GM10266 (cell line): Measurements from ENCODE around the gene GAST.

ENCODE experiments used
- DNase-seq: peaks from one replicate; pipeline ENCODE4 v3.0.0; 2012; ENCODE audit errors: extremely low spot score
- TF ChIP-seq, protein P1 (sequence below): IDR thresholded peaks from 2 replicates; pipeline ENCODE4 v1.5.1; 2012; ENCODE audit warnings: mild to moderate bottlenecking, low read depth; ENCODE audit not compliant: control insufficient read depth, insufficient read depth; ENCODE audit errors: missing control alignments

GAST gene

GRCh38 chr17:41734139-41734948 lies 22.2 kb downstream of the GAST start, which contains the start of gene HAP1:
HAP1 (minus strand) TSS chr17:41734643; CDS start chr17:41734634, 9 bp downstream.
- TF ChIP-seq, protein P1, sequence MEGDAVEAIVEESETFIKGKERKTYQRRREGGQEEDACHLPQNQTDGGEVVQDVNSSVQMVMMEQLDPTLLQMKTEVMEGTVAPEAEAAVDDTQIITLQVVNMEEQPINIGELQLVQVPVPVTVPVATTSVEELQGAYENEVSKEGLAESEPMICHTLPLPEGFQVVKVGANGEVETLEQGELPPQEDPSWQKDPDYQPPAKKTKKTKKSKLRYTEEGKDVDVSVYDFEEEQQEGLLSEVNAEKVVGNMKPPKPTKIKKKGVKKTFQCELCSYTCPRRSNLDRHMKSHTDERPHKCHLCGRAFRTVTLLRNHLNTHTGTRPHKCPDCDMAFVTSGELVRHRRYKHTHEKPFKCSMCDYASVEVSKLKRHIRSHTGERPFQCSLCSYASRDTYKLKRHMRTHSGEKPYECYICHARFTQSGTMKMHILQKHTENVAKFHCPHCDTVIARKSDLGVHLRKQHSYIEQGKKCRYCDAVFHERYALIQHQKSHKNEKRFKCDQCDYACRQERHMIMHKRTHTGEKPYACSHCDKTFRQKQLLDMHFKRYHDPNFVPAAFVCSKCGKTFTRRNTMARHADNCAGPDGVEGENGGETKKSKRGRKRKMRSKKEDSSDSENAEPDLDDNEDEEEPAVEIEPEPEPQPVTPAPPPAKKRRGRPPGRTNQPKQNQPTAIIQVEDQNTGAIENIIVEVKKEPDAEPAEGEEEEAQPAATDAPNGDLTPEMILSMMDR: no peak
- DNase-seq: no peak

GRCh38 chr17:41734949-41735313 lies 22.8 kb downstream of the GAST start:
- TF ChIP-seq, protein P1: no peak
- no peak for DNase-seq

DNA sequence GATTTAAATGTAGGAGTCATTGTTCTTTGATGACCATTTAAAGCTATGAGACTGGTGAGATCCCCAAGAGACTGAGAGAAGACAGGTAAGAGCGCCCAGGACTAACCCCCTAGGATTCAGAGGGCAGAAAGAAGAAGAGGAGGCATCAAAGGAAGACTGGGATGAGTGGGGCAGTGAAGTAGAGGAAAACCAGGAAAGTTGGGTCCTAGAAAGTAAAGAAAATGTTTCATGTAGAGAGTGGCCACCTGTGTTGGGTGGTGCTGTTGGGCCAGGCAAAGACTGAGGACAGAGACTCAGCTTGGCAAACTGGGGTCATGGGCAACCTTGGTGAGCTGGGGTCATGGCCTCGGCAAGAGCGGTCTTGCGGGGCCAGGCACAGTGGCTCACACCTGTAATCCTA lies 23.6 kb downstream of the GAST start:
- DNase-seq: no peak
- TF ChIP-seq, protein P1: no peak

DNA sequence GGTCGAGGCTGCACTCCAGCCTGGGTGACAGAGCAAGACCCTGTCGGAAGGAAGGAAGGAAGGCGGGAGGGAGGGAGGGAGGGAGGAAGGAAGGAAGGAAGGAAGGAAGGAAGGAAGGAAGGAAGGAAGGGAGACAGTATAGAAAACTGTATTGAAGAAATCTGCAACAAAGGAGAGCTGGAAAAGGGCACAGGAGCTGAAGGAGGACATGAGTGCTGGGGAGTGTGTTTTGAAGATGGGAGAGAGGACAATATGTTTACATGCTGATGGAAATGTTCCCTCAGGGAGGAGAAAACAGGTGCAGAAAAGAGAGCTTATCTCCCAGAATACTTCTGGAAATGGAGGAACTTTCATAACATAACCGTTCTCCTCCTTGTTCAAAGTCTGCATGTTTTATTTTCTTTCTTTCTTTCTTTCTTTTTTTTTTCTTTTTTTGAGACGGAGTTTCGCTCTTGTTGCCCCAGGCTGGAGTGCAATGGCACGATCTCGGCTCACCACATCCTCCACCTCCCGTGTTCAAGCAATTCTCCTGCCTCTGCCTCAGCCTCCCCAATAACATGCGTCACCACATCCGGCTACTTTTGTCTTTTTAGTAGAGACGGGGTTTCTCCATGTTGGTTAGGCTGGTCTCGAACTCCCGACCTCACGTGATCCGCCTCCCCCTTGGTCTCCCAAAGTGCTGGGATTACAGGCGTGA lies 25.0 kb downstream of the GAST start:
- no peak for DNase-seq
- TF ChIP-seq, protein P1: no peak

DNA sequence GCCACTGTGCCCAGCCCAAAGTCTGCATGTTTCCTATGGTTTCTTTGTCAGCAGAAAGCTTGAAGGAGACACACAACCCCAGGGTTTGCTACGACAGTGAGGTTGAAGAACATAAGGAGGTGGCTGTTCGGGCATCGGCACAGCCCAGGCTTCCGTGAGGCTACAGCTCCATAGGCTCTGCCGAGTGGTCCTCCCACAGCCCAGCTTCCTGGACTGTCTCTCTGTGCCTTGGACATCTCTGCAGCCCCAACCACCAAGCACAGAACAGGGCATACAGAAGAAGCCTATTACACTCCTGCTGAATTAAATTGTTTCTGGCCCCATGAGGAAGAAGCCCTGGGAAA lies 25.5 kb downstream of the GAST start:
- no peak for DNase-seq
- TF ChIP-seq, protein P1: no peak

GRCh38 chr17:41738077-41738800 lies 26.1 kb downstream of the GAST start:
- peak; percentile 94 for DNase-seq
- TF ChIP-seq, protein P1: peak; percentile 97

- TF ChIP-seq, protein P1: no peak
- DNase-seq: no peak
Measured at GRCh38 chr17:41738801-41739112, 26.6 kb downstream of the GAST start.
